Skeletal muscle tissue (tissue), 4 donors: ENCODE results near the gene DMRT1. TPM values are rescaled to one million over a fixed set of nuclear protein-coding genes. Genes with fewer than 3 reads are reported as not detected.
"Not testable (repeated sequence)": the region's sequence is repeated elsewhere in the genome, so short reads cannot be mapped to it uniquely, and the experiment has no call there.

ENCODE experiments used
- H3K27ac ChIP-seq: one replicate; pipeline ENCODE4 v1.7.0; 2013; ENCODE audit warnings: mild to moderate bottlenecking, low read depth, low read length, inconsistent platforms
- H3K27me3 ChIP-seq, 3 donors: one replicate each; pipeline ENCODE4 v1.7.0; 2013; ENCODE audit warnings: low read length in 3 of 3; ENCODE audit not compliant: control insufficient read depth in 3 of 3, insufficient read depth in 3 of 3
- H3K36me3 ChIP-seq, 3 donors: one replicate each; pipeline ENCODE4 v1.7.0; 2013; ENCODE audit warnings: low read length in 3 of 3; ENCODE audit not compliant: control insufficient read depth in 3 of 3, insufficient read depth in 3 of 3
- H3K4me1 ChIP-seq, 3 donors: one replicate each; pipeline ENCODE4 v1.7.0; 2013; ENCODE audit warnings: low read length in 3 of 3, mild to moderate bottlenecking in 3 of 3; ENCODE audit not compliant: control insufficient read depth in 3 of 3, insufficient read depth in 3 of 3
- H3K4me3 ChIP-seq, 3 donors: one replicate each; pipeline ENCODE4 v1.7.0; 2013; ENCODE audit warnings: low read length in 3 of 3
- H3K9ac ChIP-seq, 3 donors: one replicate each; pipeline ENCODE4 v1.7.0; 2013; ENCODE audit warnings: low read length in 3 of 3, mild to moderate bottlenecking in 3 of 3, moderate library complexity in 2 of 3, low read depth in 1 of 3
- H3K9me3 ChIP-seq, 3 donors: one replicate each; pipeline ENCODE4 v1.7.0; 2013; ENCODE audit warnings: low read length in 3 of 3; ENCODE audit not compliant: control insufficient read depth in 3 of 3
- total RNA-seq: library from RNA; depleted of rRNA; stranded (reverse); fragments of >200 nt; gene quantifications from one replicate; pipeline ENCODE4 v1.2.3, GENCODE V29; 2014
- donor health status: Osteomylitis.

The DMRT1 gene
- total RNA-seq, 1 donor from 2014 or later: not detected

- no peaks in the 10 kb centered on the region for H3K9me3 ChIP-seq
- peaks cover 0 to 3% (median 0%) of the 10 kb centered on the region in 3 donors for H3K4me1 ChIP-seq
- H3K9ac ChIP-seq: no peak overlapping the region
- peaks cover 25 to 28% (median 28%) of the 10 kb centered on the region in 3 donors for H3K27me3 ChIP-seq
- H3K36me3 ChIP-seq: no peaks in the 10 kb centered on the region
- H3K27ac ChIP-seq: peak overlapping the region; percentile 74
- peak overlapping the region in 1 of 3 donors; percentile 43 for H3K4me3 ChIP-seq
Measured at GRCh38 chr9:982394-983230, 141.1 kb downstream of the DMRT1 start.

GRCh38 chr9:994005-994404, 152.5 kb downstream of the DMRT1 start:
- Histone ChIP-seq H3K27me3 (peaks cover 2 to 10% (median 10%) of the 10 kb centered on the region in 3 donors), H3K9me3 (no peaks in the 10 kb centered on the region), H3K36me3 (no peaks in the 10 kb centered on the region), H3K4me3 (no peak overlapping the region), H3K27ac (no peak overlapping the region), H3K9ac (no peak overlapping the region), H3K4me1 (peaks cover 0 to 3% (median 0%) of the 10 kb centered on the region in 3 donors)

- no peaks in the 10 kb centered on the region for H3K36me3 ChIP-seq
- H3K4me1 ChIP-seq: peaks cover 0 to 3% (median 0%) of the 10 kb centered on the region in 3 donors
- no peak overlapping the region for H3K4me3 ChIP-seq
- H3K9ac ChIP-seq: no peak overlapping the region
- no peaks in the 10 kb centered on the region for H3K9me3 ChIP-seq
- H3K27me3 ChIP-seq: peaks cover 0 to 7% (median 7%) of the 10 kb centered on the region in 3 donors
- H3K27ac ChIP-seq: peak overlapping the region; percentile 32
Measured at GRCh38 chr9:995192-995591, 153.7 kb downstream of the DMRT1 start.

- peak overlapping the region; percentile 62 for H3K27ac ChIP-seq
- H3K4me3 ChIP-seq: no peak overlapping the region
- H3K27me3 ChIP-seq: peaks cover 0 to 1% (median 1%) of the 10 kb centered on the region in 3 donors
- H3K9me3 ChIP-seq: no peaks in the 10 kb centered on the region
- no peaks in the 10 kb centered on the region for H3K36me3 ChIP-seq
- H3K9ac ChIP-seq: no peak overlapping the region
- H3K4me1 ChIP-seq: peaks cover 0 to 3% (median 0%) of the 10 kb centered on the region in 3 donors
Measured at GRCh38 chr9:995781-996180, 154.3 kb downstream of the DMRT1 start.

- not testable (repeated sequence) for H3K9ac ChIP-seq, H3K4me1 ChIP-seq, H3K9me3 ChIP-seq, H3K27ac ChIP-seq, H3K4me3 ChIP-seq, H3K36me3 ChIP-seq, H3K27me3 ChIP-seq
Measured at GRCh38 chr9:998299-999110, 157.0 kb downstream of the DMRT1 start.

- Histone ChIP-seq H3K9me3 (no peaks in the 10 kb centered on the region), H3K4me3 (no peak overlapping the region), H3K36me3 (no peaks in the 10 kb centered on the region), H3K9ac (no peak overlapping the region), H3K27me3 (peaks cover 0 to 3% (median 0%) of the 10 kb centered on the region in 3 donors), H3K27ac (no peak overlapping the region), H3K4me1 (no peaks in the 10 kb centered on the region)
Measured at GRCh38 chr9:1001838-1002237, 160.3 kb downstream of the DMRT1 start.

- Histone ChIP-seq H3K9ac (no peak overlapping the region), H3K4me1 (no peaks in the 10 kb centered on the region), H3K36me3 (no peaks in the 10 kb centered on the region)
Measured at GRCh38 chr9:1002678-1003077, 161.2 kb downstream of the DMRT1 start.

GRCh38 chr9:1005043-1005667, 163.7 kb downstream of the DMRT1 start:
- Histone ChIP-seq H3K9ac (no peak overlapping the region), H3K27me3 (peaks cover 0 to 5% (median 3%) of the 10 kb centered on the region in 3 donors), H3K27ac (no peak overlapping the region), H3K36me3 (no peaks in the 10 kb centered on the region), H3K4me1 (peaks cover 0 to 5% (median 2%) of the 10 kb centered on the region in 3 donors), H3K4me3 (no peak overlapping the region), H3K9me3 (no peaks in the 10 kb centered on the region)

More at GRCh38 chr9:1002678-1003077, 161.2 kb downstream of the DMRT1 start:
- no peaks in the 10 kb centered on the region for H3K9me3 ChIP-seq
- no peak overlapping the region for H3K4me3 ChIP-seq
- H3K27me3 ChIP-seq: peaks cover 0 to 3% (median 0%) of the 10 kb centered on the region in 3 donors
- no peak overlapping the region for H3K27ac ChIP-seq

- H3K9ac ChIP-seq: no peak overlapping the region
- H3K4me3 ChIP-seq: no peak overlapping the region
- H3K9me3 ChIP-seq: no peaks in the 10 kb centered on the region
- peaks cover 0 to 5% (median 3%) of the 10 kb centered on the region in 3 donors for H3K27me3 ChIP-seq
- no peaks in the 10 kb centered on the region for H3K36me3 ChIP-seq
- no peak overlapping the region for H3K27ac ChIP-seq
- peaks cover 0 to 5% (median 2%) of the 10 kb centered on the region in 3 donors for H3K4me1 ChIP-seq
Measured at GRCh38 chr9:1007312-1007711, 165.8 kb downstream of the DMRT1 start.
